ENCODE measurements around the gene FFAR4.

The FFAR4 gene

DNA sequence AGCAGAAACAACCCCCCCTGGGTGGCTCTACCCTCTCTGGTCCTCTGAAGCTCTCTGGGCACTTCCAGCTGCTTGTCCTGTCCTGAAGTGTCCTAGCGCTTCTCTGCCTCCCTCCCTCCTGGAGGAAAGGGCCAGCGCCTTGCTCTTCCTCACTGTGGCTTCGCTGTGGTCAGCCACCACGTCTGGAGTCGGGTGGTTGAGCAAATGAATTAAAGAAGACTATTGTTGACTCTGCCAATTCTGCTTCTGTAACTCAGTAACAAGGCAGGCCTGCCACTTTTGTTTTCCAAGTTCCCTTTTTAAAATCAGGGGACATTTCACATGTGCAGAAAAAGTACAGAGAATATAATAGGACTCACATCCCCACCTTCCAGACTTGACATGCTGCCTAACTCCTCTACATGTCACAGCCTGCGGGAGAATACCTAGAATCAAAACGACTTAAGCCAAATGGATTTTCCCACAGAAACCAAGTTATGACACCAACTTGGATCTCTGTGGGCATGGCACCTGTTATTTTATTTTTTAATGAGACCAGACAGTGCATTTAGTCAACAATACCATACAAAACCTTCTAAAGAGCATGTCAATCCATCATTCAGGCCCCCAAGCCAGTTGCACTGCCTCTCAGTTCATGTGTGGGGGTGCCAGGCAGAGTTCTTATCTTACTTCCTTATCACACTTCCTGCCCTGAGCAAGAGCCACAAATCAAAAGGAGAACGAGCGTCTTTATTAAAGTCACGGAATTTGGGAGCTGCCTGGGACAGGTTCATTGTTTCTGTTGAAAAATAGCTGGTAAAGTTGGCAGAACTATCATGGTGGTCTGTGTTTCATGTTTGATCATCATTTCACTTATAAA is 6.8 kb downstream of the FFAR4 start:
- no peak for DNase-seq

DNA sequence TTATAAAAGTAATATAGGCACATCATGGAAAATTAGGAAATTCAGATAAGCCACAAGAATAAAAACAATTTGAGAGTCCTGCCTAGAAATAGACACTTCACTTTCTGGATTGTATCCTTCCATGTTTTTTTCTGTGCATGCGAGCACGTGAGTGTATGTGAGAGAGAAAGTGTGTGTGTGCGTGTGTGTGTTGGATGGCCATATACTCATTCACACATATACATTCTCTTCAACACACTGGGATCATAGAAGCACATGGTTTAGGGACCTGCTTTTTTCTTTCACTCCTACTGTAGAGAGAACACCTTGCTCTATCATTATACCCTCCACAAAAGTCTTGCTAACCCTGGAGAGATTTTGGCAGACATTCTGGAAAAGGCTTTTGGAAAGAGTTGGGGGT is 7.5 kb downstream of the FFAR4 start:
- no peak for DNase-seq

GRCh38 chr10:93576888-93577287 is 10.4 kb downstream of the FFAR4 start:
- no peak for DNase-seq

GRCh38 chr10:93577565-93577964 is 11.1 kb downstream of the FFAR4 start:
- no peak for DNase-seq

- no peak for DNase-seq
Observed at GRCh38 chr10:93579089-93579488, 12.6 kb downstream of the FFAR4 start.

DNA sequence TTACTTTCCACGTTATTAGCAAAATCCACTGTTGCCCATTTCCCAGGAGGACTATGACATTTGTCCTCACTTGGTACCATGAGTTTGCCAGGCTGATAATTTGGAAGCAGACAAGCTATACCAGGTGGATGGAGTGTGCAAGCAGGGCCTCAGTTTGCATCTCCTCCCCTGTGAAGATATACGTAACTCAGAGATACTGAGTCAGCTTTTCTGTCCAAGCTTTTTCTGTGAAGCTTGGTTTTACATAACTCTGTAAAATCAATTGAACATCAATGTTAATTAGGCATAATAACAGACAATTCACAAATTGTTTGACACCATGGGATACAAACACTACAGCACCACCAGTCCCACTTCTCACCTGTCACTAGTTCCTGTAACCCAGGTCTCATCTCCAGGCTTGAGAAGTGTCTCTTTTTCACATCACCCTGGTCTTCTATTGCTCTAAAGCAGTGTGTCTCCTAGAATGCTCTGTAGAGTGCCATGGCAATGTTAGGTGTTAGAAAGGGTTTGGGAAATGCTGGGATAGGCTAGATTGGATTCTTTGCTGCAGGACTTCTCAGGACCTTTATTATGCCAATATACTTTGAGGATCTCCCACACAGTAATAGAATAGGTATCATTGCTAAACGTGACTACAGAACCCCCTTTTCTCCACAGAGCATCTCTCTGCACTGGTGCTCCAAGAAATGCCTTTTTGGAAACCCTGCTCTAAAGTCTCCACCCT is 13.7 kb downstream of the FFAR4 start:
- DNase-seq, result no peak

DNA sequence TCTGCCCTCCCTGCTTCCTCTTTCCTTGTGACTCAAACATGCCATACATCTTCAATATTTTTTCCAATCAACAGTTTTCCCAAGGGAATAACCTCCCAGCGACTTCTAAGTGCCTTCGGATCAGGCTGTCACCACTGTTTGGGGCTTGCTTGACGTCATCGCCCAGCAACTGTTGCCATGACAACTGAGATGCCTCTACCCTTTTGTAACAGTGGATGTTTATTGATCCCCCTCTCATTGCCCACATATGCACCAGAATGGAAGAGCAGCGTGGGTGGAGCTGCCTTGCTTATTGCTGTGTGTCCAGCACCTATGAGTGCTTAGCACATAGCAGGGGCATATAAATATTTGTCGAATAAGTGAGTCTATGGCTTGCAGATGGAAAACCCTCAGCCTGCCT is 14.4 kb downstream of the FFAR4 start:
- no peak for DNase-seq

DNA sequence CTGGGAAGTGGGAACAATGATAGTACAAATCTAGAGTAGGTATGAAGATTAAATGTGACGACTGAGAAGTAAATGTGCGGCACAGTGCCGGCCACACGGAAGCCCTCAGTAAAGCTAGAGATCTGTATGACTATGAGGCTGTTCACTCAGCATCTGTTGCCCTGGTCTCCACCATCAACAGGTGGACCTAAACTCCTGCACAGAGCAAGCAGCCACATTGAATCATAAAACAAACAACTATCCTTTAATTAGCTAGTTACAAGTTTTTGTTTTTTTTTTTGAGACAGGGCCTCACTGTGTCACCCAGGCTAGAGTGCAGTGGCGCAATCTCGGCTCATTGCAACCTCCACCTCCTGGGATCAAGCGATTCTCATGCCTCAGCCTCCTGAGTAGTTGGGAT is 18.0 kb downstream of the FFAR4 start:
- no peak for DNase-seq

DNA sequence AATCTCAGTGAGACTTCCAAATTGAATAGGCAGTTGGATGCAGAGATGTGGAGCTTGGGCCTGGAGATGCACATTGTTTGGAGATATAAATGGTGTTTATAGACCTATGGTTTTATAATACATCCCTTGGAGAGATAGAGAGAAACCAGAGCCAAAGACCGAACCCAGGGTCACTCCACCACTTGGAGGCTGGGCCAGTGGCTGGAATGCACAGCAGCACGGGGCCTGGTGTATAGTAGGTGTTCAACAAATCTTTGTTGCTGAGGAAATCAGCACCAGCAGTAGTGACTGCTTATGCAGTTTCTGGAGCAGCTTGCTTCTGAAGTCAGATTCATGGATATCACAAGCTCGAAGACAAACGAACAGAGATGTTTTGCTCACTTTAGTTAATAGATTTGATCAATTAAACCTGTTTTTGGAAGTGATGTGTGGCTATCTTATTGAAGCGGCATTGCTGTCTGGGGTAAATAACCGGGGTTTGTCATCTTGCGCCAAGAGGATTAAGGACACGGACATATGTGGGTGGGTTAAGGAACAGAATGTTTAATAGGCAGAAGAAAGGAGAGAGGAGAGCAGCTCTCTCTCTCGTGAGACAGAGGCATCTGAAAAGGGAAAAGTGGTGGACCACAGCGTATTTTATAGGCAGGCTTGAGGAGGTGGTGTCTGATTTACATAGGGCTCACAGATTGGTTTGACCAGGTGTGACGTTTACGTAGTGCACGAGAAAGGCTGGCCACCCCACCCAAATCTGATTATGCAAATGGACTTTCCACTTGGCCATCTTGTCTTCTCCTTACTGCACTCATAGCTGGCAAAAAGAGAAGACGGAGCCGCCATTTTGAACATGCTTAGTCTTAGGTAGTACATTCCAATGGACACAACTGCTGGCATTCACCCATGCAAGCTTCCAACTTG is 23.4 kb downstream of the FFAR4 start:
- DNase-seq, result no peak

GRCh38 chr10:93590638-93591037 is 24.2 kb downstream of the FFAR4 start:
- DNase-seq, result no peak

GRCh38 chr10:93591065-93591808 is 24.8 kb downstream of the FFAR4 start:
- no peak for DNase-seq

DNA sequence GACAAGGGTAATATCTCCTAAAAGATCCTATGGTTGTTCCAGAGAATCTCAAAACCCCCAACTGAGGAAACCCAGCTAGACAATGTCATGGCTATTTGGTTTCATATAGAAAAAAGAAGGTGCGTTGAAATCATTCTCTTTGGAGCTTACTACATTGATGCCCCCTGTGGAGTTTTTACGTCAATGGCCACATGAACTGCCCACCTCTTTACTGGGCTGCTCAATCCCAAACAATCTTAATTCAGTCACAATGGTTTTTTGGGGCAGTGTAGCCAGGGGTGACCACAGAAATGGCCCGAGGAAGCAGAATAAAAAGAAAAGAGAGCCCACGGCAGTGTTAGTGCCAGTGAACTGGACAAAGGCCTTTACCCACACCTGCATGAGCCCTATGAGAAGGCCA is 26.8 kb downstream of the FFAR4 start:
- no peak for DNase-seq

GRCh38 chr10:93593749-93594148 is 27.3 kb downstream of the FFAR4 start:
- DNase-seq, result no peak

DNA sequence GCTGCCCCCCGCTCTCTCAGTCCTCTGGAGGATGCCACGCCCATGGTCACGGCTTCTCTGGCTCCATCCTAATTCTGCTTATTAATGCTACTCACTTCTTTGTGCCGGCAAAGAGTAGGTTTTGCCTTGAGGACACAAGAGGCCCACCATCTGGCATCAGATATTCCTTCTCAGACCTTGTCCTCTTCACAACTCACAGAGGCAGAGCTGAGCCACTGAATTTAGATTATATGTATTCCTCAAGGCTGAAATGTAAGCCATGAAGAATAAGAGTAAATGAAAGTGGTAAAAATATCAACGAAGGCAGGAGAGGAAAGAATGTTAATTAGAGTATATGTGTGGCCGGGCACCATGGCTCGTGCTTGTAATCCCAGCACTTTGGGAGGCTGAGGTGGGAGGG is 28.1 kb downstream of the FFAR4 start:
- DNase-seq, result no peak

DNA sequence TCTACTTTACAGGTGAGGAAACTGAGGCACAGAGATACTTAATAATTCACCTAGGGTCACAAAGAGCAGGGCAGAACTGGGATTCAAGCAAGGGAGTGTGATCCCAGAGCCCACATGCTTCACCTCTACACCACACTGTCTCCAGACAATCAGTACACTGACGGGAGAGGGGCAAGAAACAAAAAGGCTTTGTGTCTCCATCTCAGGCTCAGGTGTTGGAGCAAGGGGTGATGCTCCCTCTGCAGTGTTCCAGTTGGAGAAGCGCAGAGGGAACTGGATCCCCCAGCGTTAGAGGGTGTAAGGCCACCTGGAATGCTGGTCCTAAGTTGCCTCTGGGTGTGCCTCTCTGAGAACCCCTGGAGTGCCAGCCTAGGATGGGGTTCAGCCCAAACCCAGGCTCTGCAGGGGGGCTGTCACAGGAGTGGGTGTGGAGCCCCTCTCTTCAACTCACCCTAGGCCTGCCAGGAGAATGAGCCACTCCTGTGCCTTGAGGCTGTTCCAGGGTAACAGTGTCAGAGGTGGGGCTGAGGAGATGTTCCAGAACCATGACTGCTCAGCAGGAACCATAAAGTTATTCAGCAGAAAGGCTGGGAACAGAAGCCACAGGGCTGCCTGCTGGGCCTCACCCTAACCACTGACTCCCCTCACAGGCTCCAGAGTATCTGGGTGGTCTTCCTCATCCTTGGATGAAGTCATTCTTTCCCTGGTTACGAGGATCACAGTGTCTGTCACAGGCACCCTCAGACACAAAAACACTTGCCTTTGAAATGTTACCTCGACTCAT is 29.1 kb downstream of the FFAR4 start:
- no peak for DNase-seq

GRCh38 chr10:93596539-93596938 is 30.1 kb downstream of the FFAR4 start:
- DNase-seq, result no peak

GRCh38 chr10:93597075-93597599 is 30.7 kb downstream of the FFAR4 start:
- DNase-seq, result no peak

DNA sequence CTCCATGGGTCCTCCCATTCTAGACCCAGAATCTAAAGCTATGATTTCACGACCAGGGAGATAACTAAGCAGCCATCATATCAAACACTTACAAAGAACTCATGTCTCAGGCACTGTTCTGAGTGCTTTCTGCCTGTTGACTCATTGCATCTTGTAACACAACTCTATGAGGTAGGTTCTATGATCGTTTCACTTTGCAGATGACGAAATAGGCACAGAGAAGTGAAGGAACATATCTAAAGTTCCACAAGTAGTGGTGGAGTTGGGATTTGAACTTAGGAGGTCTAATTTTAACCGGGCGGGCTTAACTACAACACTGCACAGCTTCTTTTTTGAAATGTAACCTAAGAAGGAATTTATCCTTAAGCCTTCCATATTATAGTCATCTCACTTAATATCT is 31.7 kb downstream of the FFAR4 start:
- DNase-seq, result no peak

DNA sequence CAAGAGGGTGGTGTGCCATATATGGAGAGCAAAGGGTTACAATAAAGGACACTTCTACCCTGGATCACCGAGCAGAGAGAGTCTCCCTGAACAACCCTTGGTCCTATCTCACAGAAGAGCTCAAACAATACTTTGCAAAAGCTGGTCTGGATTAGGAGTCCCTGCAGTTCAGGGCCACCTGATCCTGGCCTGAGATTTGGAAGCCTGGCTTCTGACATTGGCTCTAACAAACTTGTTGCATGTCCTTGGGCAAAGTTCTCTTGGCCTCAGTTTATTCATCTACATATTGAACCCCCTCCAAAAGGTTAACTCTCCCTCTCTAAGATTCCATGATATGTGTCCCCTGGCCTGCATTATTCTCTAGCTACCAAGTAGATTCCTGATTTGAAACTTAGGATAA is 32.9 kb downstream of the FFAR4 start:
- no peak for DNase-seq

- no peak for DNase-seq
Observed at GRCh38 chr10:93599778-93600177, 33.3 kb downstream of the FFAR4 start.

DNA sequence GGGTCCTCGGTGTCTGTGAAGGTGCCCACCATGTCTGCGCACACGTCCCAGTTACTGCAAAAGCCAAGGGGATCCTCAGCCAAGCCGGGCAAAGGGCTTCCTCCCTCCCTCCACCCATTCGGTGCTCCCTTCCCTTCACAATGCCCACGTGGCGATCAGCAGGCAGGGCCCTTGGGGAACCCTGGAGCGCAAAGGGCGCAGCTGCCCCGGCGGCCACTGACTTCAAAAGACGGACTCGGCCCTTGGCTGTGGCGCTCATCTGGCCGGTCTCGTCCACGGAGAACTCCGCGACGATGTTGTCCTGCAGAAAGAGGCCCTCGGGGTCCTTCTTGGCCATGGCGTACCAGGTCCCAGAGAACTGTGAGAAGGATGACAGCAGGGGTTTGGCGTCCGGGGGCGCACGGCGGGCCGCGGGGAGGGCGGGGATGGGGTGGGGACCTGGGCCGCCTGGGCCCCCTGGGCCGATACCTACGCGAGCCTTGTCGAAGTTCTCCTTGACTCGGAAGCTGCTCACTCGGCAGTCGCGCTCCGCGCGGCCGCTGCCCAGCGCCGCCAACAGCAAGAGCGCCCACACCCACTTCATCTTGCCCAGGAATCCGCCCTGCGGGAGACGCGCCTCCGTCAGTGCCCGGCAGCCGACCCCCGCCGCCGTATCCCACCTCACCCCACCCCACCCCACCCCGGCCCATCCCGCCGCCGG is 34.1 kb downstream of the FFAR4 start:
- no peak for DNase-seq

Measured in NCI-H2107 (cell line).